ENCODE measurements around the gene GIPR. TPM values are rescaled to one million over a fixed set of nuclear protein-coding genes. Genes with fewer than 3 reads are reported as not detected.
A peak's percentile ranks its signal among the peaks of the same experiment; 100 is the strongest.

Gene GIPR
- total RNA-seq, 1 experiment from 2014 or later: 0.61 TPM

GRCh38 chr19:45693106-45693788 lies 25.2 kb downstream of the GIPR start:
- H3K4me1 ChIP-seq (ENCODE audit: insufficient read depth, low read length): peaks cover 3% of the 10 kb centered on the region
- H3K36me3 Mint-ChIP-seq (ENCODE audit: insufficient read depth in 1 of 3, low read depth in 3 of 3): peaks cover 46 to 47% (median 46%) of the 10 kb centered on the region in 3 experiments
- no peak overlapping the region for H4K5ac ChIP-seq (ENCODE audit: insufficient read length, low read depth, low read length)
- TF ChIP-seq CTCF (conservative IDR thresholded peaks at IDR 0.05): peak; percentile 93
- peaks cover 0 to 16% of the 10 kb centered on the region in 2 experiments; a peak in 3 of 4 replicates for H3K4me1 Mint-ChIP-seq
- no peak overlapping the region for H2AK5ac ChIP-seq (ENCODE audit: insufficient read length, low read length)
- H3K23me2 ChIP-seq (ENCODE audit: insufficient read length, low read depth, low read length, poor library complexity, severe bottlenecking): peaks cover 9% of the 10 kb centered on the region
- no peaks in the 10 kb centered on the region for H4K20me1 ChIP-seq (ENCODE audit: control insufficient read depth, insufficient read depth, insufficient read length)
- no peak overlapping the region for H4K91ac ChIP-seq (ENCODE audit: insufficient read length, low read depth, low read length)
- no peak overlapping the region for H2AFZ ChIP-seq (ENCODE audit: low read length)
- no peaks in the 10 kb centered on the region for H3K79me1 ChIP-seq (ENCODE audit: insufficient read depth, low read depth, low read length, poor library complexity, severe bottlenecking)
- peak overlapping the region; percentile 94 to 96 for H3K4me3 Mint-ChIP-seq
- no peaks in the 10 kb centered on the region for H3K27me3 ChIP-seq (ENCODE audit: insufficient read depth, low read length)
- no peak overlapping the region for H2BK15ac ChIP-seq (ENCODE audit: low read depth, low read length)
- H3K27ac ChIP-seq (ENCODE audit: insufficient read length, low read depth, low read length): no peak overlapping the region
- H3K27me3 Mint-ChIP-seq (ENCODE audit: low read depth): no peaks in the 10 kb centered on the region
- no peak overlapping the region for H2BK12ac ChIP-seq (ENCODE audit: insufficient read length, low read depth, low read length)
- WGBS (ENCODE audit: extremely low coverage, insufficient read length, low lambda C conversion rate): no CpG with 5 or more reads among the region's 22 CpGs
- no peak overlapping the region for H2BK20ac ChIP-seq (ENCODE audit: low read depth, low read length, poor library complexity, severe bottlenecking)
- no peak overlapping the region for H4K8ac ChIP-seq (replicated peaks; ENCODE audit: insufficient read length, low read depth, low read length)
- no peak overlapping the region; the same call in 1 of the 2 replicates for H3K14ac ChIP-seq (ENCODE audit: insufficient read depth, low read length)
- DNase-seq: peak; percentile 83
- H3K4ac ChIP-seq (ENCODE audit: low read depth, low read length): no peak overlapping the region
- H3K9ac ChIP-seq (ENCODE audit: extremely low read depth, insufficient read length, low read length): peak overlapping the region; percentile 85
- H3K18ac ChIP-seq (ENCODE audit: insufficient read length, low read depth, low read length): no peak overlapping the region
- H3K9me3 Mint-ChIP-seq: peaks cover 0 to 5% of the 10 kb centered on the region in 2 experiments; a peak in 2 of 5 replicates
- H3K4me2 ChIP-seq (ENCODE audit: insufficient read depth, insufficient read length, low read length): peak overlapping the region; percentile 84
- peak overlapping the region in 2 of 3 experiments; percentile 83 to 94; a peak in 4 of 7 replicates for H3K27ac Mint-ChIP-seq
- no peaks in the 10 kb centered on the region for H3K9me3 ChIP-seq (ENCODE audit: control insufficient read depth, low read depth, low read length)
- no peak overlapping the region for H3K56ac ChIP-seq (ENCODE audit: insufficient read length, low read depth, low read length)
- H3K79me2 ChIP-seq (ENCODE audit: insufficient read depth, low read length): peaks cover 1% of the 10 kb centered on the region; the same call in 1 of the 2 replicates
- H2BK120ac ChIP-seq (ENCODE audit: low read depth, low read length, poor library complexity, severe bottlenecking): no peak overlapping the region
- no peak overlapping the region for H3K23ac ChIP-seq (ENCODE audit: insufficient read length, low read depth, low read length)
- H3T11ph ChIP-seq (ENCODE audit: low read length): no peak overlapping the region
- no peak overlapping the region for H2BK5ac ChIP-seq (ENCODE audit: insufficient read length, low read length)

Measured in H9 (cell line).